Fibroblast of gingiva (primary cell): ENCODE results near the gene KRTAP5-9.
"Not testable (repeated sequence)": the region's sequence is repeated elsewhere in the genome, so short reads cannot be mapped to it uniquely, and the experiment has no call there.

Experiments
- DNase-seq: peaks from one replicate; pipeline ENCODE4 v3.0.0-alpha.2; 2011; ENCODE audit warnings: low read depth

KRTAP5-9 gene

DNA sequence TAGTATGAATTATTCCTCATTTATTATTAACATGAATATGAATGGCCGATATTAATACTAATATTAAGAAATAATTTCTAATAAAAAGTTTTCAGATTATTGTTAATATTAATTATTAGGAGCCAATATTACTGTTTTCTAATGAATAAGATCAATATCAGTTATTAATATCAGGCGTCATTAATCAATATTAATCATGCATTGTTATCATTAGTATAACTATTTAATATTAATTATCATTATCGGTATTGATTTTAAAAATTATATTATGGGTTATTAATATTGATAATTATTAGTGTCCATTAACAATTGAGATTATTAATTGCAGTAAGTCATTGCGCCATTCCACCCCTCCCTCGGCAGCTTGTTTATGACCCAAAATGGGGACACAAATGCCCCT is 37.5 kb downstream of the KRTAP5-9 start:
- not testable (repeated sequence) for DNase-seq

DNA sequence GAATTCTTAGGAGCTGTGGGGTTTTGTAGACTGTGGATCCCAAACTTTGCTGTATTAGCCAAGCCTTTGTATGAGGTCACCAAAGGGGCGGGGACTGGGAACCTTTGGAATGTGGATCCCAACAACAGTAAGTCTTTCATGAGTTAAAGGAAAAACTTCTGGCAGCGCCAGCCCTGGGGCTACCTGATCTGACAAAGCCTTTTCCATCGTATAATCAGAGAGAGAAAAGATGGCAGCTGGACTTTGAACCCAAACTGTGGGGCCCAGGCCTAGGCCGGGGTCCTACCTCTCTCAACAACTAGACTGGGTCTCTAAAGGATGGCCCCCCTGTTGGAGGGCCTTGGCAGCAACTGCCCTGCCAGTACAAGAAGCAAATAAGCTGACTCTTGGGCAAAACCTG is 40.1 kb downstream of the KRTAP5-9 start:
- not testable (repeated sequence) for DNase-seq

DNA sequence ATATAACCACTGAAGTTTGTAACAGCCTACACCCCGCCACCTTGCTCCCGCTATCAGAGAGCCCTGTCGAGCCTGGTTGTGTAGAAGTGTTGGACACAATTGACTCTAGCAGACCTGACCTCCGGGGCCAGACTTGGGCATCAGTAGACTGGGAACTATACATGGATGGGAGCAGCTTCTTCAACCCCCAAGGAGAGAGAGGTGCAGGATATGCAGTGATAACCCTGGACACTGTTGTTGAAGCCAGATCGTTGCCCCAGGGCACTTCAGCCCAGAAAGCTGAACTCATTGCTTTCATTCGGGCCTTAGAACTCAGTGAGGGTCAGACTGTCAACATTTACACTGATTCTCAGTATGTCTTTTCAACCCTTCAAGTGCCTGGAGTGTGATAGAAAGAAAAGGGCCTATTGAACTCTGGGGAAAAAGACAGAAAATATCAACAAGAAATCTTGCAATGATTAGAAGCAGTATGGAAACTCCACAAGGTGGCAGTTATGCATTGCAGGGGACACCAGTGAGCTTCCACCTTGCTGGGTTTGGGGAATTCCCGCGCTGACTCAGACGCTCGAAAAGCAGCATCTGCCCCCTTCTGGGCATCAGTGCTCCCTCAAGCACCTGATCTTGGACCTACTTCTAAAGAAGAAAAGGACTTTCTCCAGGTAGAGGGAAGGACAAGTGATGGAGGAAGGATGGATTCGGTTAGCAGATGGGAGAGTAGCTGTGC is 40.8 kb downstream of the KRTAP5-9 start:
- not testable (repeated sequence) for DNase-seq

DNA sequence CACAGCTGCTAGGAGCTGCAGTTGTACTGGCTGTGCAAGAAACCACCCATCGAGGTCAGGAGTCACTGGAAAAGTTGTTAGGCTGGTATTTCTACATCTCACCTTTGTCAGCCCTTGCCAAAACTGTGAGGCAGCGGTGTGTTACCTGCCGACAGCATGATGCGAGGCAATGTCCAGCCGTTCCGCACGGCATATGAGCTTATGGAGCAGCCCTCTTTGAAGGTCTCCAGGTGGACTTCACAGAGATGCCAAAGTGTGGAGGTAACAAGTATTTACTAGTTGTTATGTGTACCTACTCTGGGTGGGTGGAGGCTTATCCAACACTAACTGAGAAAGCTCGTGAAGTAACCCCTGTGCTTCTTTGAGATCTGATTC is 41.3 kb downstream of the KRTAP5-9 start:
- not testable (repeated sequence) for DNase-seq
